ENCODE measurements around the gene BTG3. TPM values are rescaled to one million over a fixed set of nuclear protein-coding genes. Genes with fewer than 3 reads are reported as not detected.

The BTG3 gene
- total and polyA plus RNA-seq, 10 of the 15 experiments (the other 5 are each of a cell fraction or from before 2014, with no cell fraction given) = 15.7 to 74.4 (median 34.8) TPM

- DNase-seq (ENCODE audit: low read depth, low spot score) = no peak
- intact Hi-C loops (cut with micrococcal nuclease; ENCODE audit: unreplicated experiment) (loop anchor here (10.0 kb wide), 1 partner anchor 168 kb away; no protein-coding TSS in a partner anchor), in situ Hi-C loops (cut with MboI) (no loop called here)
- no peak overlapping the region for H3K27ac ChIP-seq (ENCODE audit: control insufficient read depth, insufficient read depth)
- FAIRE-seq = no peak
- H3K27me3 ChIP-seq (replicated peaks in 1 of 2; ENCODE audit: control insufficient read depth in 2 of 2, insufficient read depth in 2 of 2, low read length in 1 of 2) = no peaks in the 10 kb centered on the region
- CTCF ChIA-PET = interaction anchor here (0.7 to 2.0 kb wide), 3 partner anchors 19 to 165 kb away, joined by 3 to 9 read pairs (median 3); no protein-coding TSS in a partner anchor
- H3K9me3 ChIP-seq (replicated peaks; ENCODE audit: control insufficient read depth, insufficient read depth, low read length) = no peaks in the 10 kb centered on the region
- RAD21 ChIA-PET (ENCODE audit: unreplicated experiment) = no interaction called here
- H4K20me1 ChIP-seq (ENCODE audit: control insufficient read depth, insufficient read depth) = no peaks in the 10 kb centered on the region
- SMC1A ChIA-PET (ENCODE audit: uncharacterized antibody, unreplicated experiment) = interaction anchor here (0.9 to 1.1 kb wide), 2 partner anchors 163 to 165 kb away, joined by 3 read pairs; no protein-coding TSS in a partner anchor
- BruUV-seq (replicated peaks) = no TSS peak
- POLR2A ChIA-PET = interaction anchor here (0.9 kb wide), 1 partner anchor 60 kb away, joined by 3 read pairs; no protein-coding TSS in a partner anchor
- TF ChIP-seq CHD4 (IDR thresholded peaks at IDR 0.05) = no peak
- no peak for TF ChIP-seq SRF (IDR thresholded peaks at IDR 0.05; ENCODE audit: low read depth in 2 of 2, low read length in 2 of 2)
- no peak for TF ChIP-seq HDAC6 (IDR thresholded peaks at IDR 0.05; ENCODE audit: unreplicated experiment)
- no peak for TF ChIP-seq SUZ12 (IDR thresholded peaks at IDR 0.05; ENCODE audit: unreplicated experiment)
- no peak for TF ChIP-seq IKZF1 (conservative IDR thresholded peaks at IDR 0.05)
- TF ChIP-seq, protein P1, sequence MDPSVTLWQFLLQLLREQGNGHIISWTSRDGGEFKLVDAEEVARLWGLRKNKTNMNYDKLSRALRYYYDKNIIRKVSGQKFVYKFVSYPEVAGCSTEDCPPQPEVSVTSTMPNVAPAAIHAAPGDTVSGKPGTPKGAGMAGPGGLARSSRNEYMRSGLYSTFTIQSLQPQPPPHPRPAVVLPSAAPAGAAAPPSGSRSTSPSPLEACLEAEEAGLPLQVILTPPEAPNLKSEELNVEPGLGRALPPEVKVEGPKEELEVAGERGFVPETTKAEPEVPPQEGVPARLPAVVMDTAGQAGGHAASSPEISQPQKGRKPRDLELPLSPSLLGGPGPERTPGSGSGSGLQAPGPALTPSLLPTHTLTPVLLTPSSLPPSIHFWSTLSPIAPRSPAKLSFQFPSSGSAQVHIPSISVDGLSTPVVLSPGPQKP (IDR thresholded peaks at IDR 0.05; ENCODE audit: low read depth, low read length) = no peak
- no peak for TF ChIP-seq SIX5 (IDR thresholded peaks at IDR 0.05; ENCODE audit: low read depth, low read length, severe bottlenecking)
- TF ChIP-seq CEBPB (IDR thresholded peaks at IDR 0.05; ENCODE audit: borderline replicate concordance in 1 of 2, low read depth in 2 of 2, low read length in 2 of 2) = no peak
- H3K4me1 ChIP-seq (ENCODE audit: control insufficient read depth, insufficient read depth, low read length) = no peaks in the 10 kb centered on the region
- no peak overlapping the region for H3K4me3 ChIP-seq
- no peaks in the 10 kb centered on the region for H3K79me2 ChIP-seq (ENCODE audit: control insufficient read depth, insufficient read depth, low read length)
- no peak overlapping the region for H2AFZ ChIP-seq (ENCODE audit: control insufficient read depth, low read depth, low read length)
- ATAC-seq = no peak
- H3K9ac ChIP-seq (ENCODE audit: control insufficient read depth, insufficient read depth, low read length) = no peak overlapping the region
- no peak overlapping the region for H3K4me2 ChIP-seq (ENCODE audit: control insufficient read depth, insufficient read depth)
- no peaks in the 10 kb centered on the region for H3K36me3 ChIP-seq (ENCODE audit: control insufficient read depth in 2 of 2, insufficient read depth in 2 of 2, low read length in 1 of 2)
These were observed 60.3 kb downstream of the BTG3 start for GRCh38 chr21:17552410-17552809.

Data from GM12878 (cell line).